GM10266 (cell line): Measurements from ENCODE around the gene IL21R.

Source experiments
- DNase-seq: peaks from one replicate; pipeline ENCODE4 v3.0.0; 2012; ENCODE audit errors: extremely low spot score
- CTCF ChIP-seq: IDR thresholded peaks from 2 replicates; pipeline ENCODE4 v1.5.1; 2012; ENCODE audit warnings: mild to moderate bottlenecking, low read depth; ENCODE audit not compliant: control insufficient read depth, insufficient read depth; ENCODE audit errors: missing control alignments

IL21R gene

GRCh38 chr16:27362570-27363245, 39.3 kb upstream of the IL21R start:
- TF ChIP-seq CTCF = no peak
- DNase-seq = no peak

GRCh38 chr16:27363246-27363632, 38.7 kb upstream of the IL21R start:
- DNase-seq = no peak
- TF ChIP-seq CTCF = no peak

- DNase-seq = no peak
- TF ChIP-seq CTCF = no peak
These were observed 38.2 kb upstream of the IL21R start for GRCh38 chr16:27363797-27364196.

GRCh38 chr16:27364493-27365141, 37.4 kb upstream of the IL21R start:
- no peak for DNase-seq
- TF ChIP-seq CTCF = no peak

- no peak for DNase-seq
- no peak for TF ChIP-seq CTCF
These were observed 36.6 kb upstream of the IL21R start for GRCh38 chr16:27365142-27366089.

- TF ChIP-seq CTCF = no peak
These were observed 35.1 kb upstream of the IL21R start for GRCh38 chr16:27366687-27367460.

More at GRCh38 chr16:27366687-27367460, 35.1 kb upstream of the IL21R start:
- peak; percentile 47 for DNase-seq
